Stimulated activated CD4-positive, alpha-beta T cell treated with anti-CD3 and anti-CD28 coated beads, Interleukin-1b, Interleukin-23, amount 100 ng/mL, for 4 hours (primary cell): ENCODE measurements around the gene TP53I11.

Experiments
- DNase-seq, 2 donors: peaks; one replicate each; pipeline ENCODE4 v3.0.0-alpha.2; 2020; ENCODE audit warnings: low read depth in 2 of 2

TP53I11 gene

DNA sequence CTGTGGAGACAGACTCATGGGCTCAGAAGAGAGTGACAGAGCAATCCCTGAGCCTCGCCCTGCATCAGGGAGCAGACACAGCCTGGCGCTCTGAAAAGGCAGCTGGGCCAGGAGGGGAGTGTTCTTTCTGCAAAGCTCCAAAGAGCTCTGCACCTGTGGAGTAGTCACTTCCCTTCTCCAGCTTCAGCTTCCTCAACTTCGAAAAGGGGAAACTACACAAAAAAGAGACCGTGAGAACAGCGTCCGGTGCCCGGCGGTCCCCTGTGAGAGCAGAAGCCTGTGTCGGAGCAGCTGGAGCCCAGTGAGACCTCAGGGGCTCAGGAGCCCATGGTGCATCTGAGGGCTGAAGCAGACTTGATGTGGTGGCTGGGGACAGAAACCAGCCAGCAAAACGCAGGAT, 35.1 kb downstream of the TP53I11 start:
- DNase-seq: no peak

DNA sequence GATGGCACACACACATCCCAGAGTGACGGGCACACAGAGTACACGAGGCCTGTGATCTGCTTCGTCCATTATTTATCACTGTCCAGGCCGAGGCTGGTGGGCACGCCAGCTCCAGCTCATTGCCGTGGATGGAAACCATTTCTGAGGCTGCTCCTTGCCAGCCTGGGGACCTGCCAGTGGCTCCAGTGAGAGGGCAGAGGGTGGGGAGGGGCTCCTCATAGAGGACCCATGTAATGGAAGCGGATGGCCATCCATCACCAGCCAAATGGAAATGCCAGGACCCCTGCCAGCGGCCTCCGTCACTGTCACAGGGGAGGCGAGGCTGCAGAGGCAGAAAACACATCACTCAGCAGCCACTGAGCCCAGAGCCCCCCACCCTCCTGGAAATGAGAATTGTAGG, 35.7 kb downstream of the TP53I11 start:
- no peak for DNase-seq

DNA sequence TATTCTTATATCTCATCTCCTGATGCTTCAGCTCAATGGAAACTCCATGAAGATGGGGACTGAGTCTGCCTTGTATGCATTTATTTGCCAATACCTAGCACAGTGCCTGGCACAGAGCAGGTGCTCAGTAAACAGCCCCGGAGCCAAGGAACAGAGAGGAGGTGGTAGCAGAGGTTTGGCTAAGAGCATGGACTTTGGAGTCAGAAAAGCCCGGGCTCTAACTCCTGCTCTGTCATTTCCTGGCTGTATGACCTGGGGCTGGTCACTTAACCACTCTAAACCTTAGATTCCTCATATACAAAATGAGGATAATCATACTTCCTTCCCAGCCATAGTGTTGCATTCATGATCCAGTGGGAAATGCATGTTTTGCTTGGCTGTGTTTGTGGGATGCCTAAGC, 36.6 kb downstream of the TP53I11 start:
- DNase-seq: no peak

DNA sequence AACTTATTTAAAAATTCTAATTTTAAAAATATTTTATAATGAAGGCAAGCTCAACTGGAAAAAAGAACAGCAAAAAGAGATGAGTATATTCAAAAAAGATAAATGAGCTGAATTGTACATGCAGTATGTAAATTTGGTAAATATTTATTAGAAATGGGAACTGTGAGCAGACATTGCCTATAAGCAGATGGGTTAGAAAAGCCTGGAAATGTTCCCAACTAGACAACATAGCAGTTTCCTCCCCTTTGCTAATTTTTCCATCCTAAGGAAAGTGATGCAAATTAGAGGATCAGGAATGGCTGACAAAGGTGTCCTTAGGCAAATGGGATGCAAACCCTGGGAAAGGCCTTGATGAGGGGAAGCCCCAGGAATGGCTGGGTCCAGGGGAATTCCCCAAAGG, 37.2 kb downstream of the TP53I11 start:
- no peak for DNase-seq

DNA sequence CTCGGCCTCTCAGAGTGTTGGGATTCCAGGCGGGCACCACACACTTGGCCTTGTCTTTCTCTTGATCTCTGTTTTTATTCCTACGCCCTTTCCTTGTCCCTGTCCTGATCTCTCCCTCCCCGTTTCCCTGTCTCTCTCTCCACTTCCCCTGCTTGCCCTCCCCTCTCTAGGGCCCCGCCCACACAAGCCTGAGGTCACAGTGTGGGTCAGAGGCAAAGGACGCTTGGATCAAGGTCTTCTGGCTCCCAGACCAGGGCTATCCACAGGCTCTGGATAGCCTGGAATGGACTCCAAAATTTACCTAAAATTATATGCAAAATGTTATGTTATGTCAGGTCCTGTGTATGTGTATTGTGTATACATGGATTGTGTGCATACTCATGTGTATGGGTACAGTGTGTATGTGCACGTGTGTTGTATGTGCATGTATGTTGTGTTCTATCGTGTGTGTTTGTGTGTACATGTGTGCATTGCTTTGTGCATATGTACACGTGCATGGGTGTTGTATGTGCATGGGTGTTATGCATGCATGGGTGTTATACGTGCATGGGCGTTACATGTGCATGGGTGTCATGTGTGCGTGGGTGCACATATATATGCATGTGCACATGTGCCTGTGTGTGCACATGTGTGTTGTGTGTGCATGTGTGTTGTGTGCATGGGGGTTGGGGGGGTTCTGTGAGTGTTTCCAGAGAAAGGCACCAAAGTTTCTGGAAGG, 38.3 kb downstream of the TP53I11 start:
- DNase-seq: no peak

DNA sequence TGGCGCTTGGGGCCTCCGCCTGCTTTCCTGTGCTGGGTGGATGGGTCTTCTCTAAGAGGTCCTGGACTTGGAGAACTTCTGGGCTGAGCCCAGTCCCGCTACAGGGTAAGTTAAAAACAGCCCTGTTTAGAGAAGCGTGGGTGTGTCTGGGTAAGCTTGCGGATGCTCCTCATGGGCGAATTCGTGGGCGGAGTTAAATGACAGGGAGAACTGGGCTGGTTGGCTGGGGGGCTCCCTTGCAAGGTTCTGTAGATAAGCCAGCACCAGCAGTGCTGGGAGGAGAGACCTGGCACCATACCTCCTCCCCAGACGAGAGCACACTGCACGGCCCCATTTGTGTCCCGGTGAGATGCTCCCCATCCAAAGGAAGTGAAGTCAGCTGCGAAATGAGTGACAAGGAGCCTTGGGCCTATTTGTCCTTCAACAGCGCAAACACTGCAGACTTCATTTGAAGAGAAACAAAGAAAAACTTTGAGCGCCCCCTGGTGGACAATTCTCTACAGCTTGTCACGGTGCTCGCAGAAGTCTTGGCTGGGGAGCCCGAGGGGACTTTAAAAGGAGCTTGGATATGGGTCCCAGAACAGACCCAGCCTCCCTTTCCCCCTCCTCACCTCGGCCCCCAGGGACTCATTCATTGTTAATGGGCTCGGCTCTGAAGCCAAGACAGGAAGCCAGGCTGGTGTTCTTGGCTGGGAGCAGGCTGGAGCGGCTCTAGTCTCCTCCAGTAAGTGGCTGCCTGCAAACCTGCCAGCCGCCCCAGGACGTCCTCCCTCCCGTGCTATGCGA, 39.5 kb downstream of the TP53I11 start:
- DNase-seq: peak; percentile 72 to 88

DNA sequence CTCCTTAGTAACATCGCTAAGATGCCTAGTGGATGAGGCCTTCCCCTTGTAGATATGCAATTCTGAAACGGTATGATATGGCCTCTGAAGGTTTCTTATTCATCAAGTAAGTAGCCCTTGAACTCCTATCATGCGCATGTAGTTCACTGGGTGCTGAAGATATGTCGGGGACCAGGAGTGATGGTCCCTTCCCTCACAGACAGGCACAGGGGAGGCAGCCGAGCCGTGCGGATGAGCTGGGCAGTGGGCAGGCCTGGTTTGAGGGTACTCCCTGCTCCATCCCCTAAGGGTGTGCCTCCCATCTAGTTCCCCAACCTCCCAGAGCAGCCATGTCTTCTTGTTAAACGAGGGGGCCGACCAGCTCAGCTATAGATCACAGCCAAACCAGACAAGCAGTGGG, 40.1 kb downstream of the TP53I11 start:
- DNase-seq: no peak

DNA sequence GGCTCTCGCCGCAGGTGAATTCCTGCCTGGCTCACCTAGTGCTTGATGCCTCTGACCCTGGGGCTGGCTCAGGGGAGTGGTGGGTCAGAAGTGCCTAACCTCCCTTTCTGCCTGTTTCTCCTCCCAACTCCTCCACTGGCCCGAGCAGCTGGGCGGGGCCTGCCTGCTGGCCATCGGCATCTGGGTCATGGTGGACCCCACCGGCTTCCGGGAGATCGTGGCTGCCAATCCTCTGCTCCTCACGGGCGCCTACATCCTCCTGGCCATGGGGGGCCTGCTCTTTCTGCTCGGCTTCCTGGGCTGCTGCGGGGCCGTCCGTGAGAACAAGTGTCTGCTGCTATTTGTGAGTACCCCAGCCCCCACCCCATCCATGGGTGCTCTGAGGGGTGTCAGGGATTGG, 41.1 kb downstream of the TP53I11 start:
- no peak for DNase-seq

DNA sequence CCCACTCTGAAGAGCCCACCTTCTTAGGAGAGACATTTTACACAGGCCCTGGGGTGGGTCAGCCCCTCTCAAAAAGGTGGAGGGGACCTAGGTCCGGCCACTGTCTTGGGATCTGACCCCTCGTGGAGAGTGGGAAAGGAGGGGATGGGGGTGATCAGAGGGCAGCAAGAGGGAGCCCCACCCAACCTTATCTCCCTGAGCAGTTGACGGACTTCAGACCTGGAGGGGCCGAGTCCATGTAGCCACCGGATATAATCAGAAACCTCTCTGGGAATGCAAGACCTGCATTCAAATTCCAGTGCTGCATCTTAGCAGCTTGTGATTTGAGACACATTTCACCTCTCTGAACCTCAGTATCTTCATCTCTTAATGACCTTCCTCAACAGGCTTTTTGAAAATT, 44.0 kb downstream of the TP53I11 start:
- DNase-seq: no peak

DNA sequence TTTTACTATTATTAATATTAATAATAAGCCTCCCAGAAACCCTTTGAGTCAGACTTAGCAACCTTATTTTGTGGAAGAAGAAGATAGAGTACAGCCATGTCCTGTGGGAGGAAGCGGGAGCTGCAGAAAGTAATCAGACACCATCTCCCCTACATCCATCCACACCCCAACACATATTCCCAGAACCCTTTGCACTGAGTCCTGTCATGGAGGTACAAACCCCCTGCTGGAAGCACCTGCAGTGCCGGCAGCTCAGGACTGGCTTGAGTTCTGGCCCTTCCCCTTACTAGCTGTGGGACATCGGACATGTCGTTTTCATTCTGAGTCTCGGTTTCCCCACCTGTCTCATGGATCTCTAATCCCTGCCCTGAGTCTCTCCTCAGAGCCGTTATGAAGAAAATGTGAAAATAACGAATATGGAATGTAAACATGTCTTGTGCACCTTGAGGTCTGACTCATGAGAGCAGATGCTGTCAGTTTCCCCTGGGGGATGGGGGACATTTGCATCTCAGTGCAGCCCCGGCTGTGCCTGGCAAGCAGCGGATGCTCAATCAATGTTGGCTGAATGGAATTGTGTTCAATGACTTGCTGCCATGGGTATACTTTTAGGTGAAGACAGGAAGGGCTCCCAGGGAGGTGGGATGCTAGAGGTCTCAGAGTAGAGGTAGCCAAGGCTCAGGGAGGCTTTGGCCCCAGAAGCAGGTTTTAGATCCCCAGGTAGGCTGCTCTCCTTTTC, 45.4 kb downstream of the TP53I11 start:
- no peak for DNase-seq

DNA sequence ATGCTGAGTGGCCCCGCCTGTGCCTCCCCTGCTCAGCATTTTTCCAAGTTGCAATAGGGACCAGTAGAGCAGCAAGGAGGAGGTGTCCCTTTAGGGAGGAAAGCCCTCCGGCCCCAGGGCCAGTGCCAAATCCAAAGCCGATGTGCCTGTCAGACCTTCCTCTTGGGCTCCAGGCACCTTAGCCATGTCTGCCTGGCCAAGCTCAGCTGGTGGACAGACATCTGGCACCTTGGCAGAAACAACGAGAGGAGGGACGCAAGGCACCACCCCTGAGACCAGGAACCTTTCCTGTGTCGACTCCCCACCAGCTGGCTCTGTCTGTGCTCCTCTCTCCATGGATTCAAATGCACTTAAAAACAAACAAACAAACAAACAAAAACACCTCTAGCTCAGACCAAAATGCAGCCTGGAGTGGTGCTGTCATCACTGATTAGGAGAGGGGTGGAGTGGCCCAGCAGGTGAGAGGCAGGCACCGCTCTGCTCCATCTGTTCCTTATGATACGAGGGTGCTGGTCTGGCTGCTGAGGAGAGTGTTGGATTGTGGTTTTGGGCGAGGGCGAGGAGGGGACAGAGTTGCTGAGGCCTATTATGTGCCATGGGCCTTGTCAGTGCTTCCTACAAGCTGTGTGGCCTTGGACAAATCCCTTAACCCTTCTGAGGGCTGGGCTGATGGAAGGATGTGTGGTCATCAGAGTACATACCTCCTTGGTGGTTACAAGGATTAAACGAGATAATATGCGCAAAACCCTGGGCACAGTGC, 46.2 kb downstream of the TP53I11 start:
- no peak for DNase-seq

DNA sequence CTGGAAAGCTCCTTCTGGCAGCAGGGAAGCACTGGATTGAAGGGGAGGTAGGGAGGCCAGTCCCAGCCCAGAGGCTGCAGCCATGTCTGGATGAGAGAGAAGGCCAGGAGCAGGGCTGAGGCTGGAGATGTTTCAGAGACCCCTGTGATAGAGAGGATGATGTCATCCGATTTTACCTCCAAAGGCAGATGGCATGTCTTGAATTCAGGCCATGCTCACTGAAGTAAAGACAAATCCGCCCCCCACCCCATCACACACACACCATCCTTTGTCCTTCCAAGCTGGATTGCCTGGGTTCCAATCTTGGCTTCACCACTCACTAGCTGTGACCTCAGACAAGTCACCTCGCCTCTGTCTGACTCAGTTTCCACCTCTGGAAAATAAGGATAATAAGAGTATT, 47.2 kb downstream of the TP53I11 start:
- no peak for DNase-seq

DNA sequence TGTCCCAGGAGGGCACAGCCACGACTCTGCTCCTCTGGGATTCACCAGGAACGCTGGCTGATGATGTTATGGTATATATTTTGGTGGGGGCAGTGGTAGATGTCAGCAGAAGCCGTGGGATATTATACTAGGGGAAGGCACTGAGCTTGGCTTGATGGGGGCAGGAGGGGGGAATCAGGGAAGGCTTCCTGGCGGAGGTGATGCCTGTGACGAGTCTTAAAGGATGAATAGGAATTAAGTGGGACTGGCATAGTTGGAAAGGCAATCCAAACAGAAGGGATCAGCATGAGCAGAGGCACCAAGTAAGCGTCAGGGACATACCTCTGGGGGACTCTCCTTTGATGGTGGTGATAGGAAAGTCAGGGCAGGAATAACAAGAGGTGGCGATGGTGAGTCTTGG, 47.6 kb downstream of the TP53I11 start:
- DNase-seq: no peak

DNA sequence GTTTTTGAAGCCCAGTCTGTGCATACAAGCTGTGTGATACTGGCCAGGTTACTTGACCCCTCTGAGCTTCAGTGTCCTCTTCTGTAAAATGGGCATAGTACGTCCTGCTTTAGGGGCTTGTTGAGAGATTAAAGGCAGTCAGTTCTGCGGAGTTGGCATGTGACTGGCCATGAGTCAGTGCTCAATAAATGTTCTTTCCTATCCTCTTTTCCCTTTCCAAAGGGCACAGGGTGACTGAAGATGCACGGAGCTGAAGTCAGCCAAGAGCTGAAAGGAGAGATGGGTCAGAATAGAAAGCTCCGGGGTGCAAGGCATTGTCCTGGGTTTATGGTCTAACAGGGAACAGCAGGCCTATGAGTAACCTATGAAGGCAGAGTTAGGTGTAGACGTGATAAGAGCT, 48.9 kb downstream of the TP53I11 start:
- no peak for DNase-seq

DNA sequence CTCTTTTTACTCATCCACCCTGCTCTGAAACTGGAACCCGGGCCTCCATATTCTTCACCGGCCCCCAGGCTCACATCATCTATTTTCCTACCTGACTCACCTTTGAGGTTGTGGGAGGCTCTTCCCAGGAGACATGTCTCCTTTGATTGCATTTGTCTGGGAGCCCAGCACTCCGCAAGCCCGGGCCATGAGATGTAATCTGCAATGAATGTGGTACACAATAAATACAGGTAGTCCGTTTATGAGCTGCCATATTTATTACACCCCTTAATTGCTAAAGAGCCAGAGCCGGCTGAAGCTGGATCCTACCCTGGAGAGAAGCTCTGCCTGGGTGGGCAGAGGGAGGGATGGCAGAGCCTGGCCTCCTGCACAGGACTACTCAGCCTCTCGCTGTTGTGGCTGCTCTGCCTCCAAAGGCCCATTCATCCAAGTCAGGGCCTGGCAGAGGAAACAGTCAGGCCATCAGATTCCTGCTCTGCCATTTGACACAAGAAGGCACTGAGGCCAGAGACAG, 49.5 kb downstream of the TP53I11 start:
- no peak for DNase-seq

DNA sequence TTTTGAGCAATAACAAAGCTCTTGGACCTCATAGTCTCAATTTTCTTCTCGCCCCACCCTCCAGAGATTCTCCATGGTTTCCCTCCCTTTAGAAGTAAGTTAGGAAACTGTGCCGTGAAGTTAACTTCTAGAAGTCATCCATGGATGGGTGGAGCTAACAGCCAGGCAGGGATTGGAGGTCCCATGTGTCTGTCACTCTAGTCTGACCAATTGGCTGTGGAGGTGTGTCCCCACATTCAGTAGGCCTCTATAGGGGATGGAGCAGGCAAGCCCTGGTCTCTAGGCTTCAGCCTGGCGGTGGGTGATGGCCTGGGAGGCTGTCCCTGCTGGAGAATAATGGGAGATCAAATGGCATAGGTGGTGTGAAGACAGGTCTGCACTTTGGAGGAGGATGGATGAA, 50.7 kb downstream of the TP53I11 start:
- no peak for DNase-seq

DNA sequence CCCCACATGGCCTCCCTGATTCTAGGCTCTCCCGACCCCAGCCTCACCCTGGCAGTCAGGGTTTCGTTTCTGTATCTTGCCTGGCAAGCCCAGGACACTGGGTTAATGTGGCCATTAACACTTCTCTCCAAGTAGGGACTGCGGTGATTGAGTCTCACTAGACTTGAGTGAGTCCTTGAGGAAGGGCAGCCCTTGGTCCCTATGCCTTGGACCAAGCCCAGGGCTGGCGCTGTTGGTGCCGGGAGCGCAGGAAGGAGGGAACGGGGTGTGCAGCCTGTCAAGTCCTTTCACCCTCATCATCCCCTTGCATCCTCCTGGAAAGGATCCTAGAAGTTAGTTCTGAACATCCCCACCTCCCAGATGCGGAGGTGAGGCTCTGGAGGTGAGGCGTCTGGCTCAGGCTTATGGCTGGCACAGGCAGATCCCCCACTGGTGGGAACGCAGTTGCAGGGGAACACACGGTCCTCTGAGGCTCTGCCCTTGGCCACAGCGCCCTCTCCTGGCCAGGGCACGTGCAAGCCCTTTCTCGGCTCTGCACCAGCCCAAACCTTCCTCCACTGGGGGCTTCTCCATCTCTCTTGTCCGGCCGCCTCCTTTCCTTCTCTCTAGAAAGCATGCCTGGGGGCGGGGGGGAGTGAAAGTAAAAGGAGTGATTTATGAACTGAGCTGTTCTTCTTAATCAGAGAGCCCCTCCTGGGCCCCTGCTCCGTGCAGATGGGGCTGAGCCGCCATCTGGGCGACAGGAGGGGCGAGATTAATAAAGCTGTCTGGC, 56.7 kb downstream of the TP53I11 start:
- peak; percentile 38 to 53 for DNase-seq

DNA sequence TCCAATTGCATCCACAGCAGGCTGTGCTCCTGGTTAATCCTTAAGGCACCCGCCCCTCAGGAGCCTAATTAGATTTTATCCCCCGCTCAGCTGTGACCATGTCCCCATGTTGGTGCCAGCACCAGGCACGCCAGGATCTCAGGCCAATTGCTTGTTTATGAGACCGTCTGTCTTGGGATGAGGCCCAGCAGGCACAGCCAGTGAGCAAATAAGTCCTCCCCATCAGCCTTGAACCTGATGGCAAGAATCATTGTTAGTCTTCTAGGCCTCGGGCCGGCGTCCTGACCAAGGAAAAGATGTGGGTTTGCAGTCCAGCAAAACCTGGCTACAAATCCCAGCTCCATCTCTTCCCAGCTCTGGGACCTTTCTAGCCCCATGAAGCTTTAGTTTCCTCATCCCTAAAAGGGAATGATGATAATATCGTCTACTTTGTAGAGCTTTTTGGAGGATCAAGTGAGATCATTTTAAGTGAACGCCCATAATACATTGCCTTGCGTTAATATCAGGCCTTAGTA, 57.3 kb downstream of the TP53I11 start:
- no peak for DNase-seq

DNA sequence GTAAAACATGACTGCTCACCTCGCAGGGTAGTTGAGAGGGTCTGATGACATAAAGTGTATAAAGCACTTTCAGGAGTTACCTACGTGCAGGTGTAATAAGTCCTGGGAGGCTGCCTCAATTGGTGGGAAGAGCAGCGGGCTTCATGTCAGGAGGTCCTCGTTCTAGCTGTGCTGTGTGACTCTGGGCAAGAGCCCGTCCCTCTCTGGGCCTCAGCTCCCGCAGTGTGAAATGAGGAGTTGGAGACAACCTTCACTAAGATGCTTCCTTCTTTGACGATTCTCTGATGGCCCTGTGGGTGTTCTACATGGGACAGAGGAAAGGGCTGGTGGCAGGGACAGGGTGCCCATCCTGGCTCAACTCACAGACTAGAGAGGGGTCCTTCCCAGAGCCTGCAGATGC, 57.8 kb downstream of the TP53I11 start:
- DNase-seq: no peak

DNA sequence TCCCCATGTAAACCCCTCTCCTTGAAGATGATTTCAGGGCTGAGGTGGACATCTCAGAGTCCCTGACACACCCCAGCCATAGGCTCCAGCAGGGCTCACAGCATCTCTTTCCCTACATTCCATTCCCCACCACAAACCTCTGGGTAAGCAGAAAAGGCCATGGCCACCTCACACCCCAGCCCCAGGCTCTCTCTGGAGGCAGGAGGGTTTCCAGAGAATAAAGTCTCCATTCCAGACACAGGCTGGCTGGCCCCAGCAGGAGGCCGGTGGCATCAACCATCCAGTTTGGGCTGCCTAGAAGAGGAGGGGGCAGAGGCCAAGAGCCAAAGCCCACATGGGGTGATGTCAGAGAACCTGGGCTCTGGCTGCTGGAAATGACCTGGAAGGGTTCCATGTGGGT, 61.4 kb downstream of the TP53I11 start:
- DNase-seq: no peak

DNA sequence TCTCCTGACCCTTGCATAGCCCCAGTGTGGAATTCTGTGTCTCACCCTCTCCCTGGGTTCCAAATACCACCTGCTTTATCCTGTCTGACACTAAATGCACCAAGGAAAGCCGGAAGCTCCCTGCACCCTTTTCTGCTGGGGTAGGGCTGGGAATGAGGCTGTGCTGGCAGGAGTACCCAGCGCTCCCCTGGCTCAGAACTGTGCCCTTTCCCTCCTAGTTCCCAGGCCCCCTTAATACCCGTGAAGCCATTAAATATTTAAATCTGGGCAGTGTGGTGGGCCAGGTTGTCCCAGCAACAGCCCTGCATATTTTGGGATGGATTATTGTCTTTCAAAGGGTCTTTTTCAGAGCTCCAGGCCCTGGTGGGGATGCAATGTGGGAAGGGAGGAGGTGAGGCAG, 63.0 kb downstream of the TP53I11 start:
- DNase-seq: no peak
